ENCODE measurements around the gene KCNE2.
A peak's percentile ranks its signal among the peaks of the same experiment; 100 is the strongest.

KCNE2 gene

GRCh38 chr21:34363733-34364132 is at the start of gene KCNE2:
TSS of gene KCNE2 (plus strand) at chr21:34364006. CDS start at chr21:34370479, 6,473 bp downstream.
- no peak for DNase-seq (ENCODE audit: low spot score)

- DNase-seq (ENCODE audit: low spot score), result no peak
Observed at GRCh38 chr21:34319585-34319984, 44.2 kb upstream of the KCNE2 start.

- DNase-seq (ENCODE audit: low spot score), result no peak
Observed at GRCh38 chr21:34320011-34320410, 43.8 kb upstream of the KCNE2 start.

- no peak for DNase-seq (ENCODE audit: low spot score)
Observed at GRCh38 chr21:34330055-34330454, 33.8 kb upstream of the KCNE2 start.

GRCh38 chr21:34331726-34332125 is 32.1 kb upstream of the KCNE2 start:
- no peak for DNase-seq (ENCODE audit: low spot score)

- DNase-seq (ENCODE audit: low spot score), result no peak
Observed at GRCh38 chr21:34332347-34332746, 31.5 kb upstream of the KCNE2 start.

- no peak for DNase-seq (ENCODE audit: low spot score)
Observed at GRCh38 chr21:34333121-34333739, 30.6 kb upstream of the KCNE2 start.

GRCh38 chr21:34335316-34335715 is 28.5 kb upstream of the KCNE2 start:
- peak; percentile 38 for DNase-seq (ENCODE audit: low spot score)

- no peak for DNase-seq (ENCODE audit: low spot score)
Observed at GRCh38 chr21:34336245-34336644, 27.6 kb upstream of the KCNE2 start.

- DNase-seq (ENCODE audit: low spot score), result peak; percentile 59
Observed at GRCh38 chr21:34336756-34337391, 26.9 kb upstream of the KCNE2 start.

- no peak for DNase-seq (ENCODE audit: low spot score)
Observed at GRCh38 chr21:34337741-34338140, 26.1 kb upstream of the KCNE2 start.

GRCh38 chr21:34338226-34338625 is 25.6 kb upstream of the KCNE2 start:
- DNase-seq (ENCODE audit: low spot score), result no peak

- no peak for DNase-seq (ENCODE audit: low spot score)
Observed at GRCh38 chr21:34340061-34340460, 23.7 kb upstream of the KCNE2 start.

- no peak for DNase-seq (ENCODE audit: low spot score)
Observed at GRCh38 chr21:34342476-34342875, 21.3 kb upstream of the KCNE2 start.

GRCh38 chr21:34343347-34343746 is 20.5 kb upstream of the KCNE2 start:
- no peak for DNase-seq (ENCODE audit: low spot score)

GRCh38 chr21:34343838-34344381 is 19.9 kb upstream of the KCNE2 start:
- DNase-seq (ENCODE audit: low spot score), result no peak

- no peak for DNase-seq (ENCODE audit: low spot score)
Observed at GRCh38 chr21:34344584-34344983, 19.2 kb upstream of the KCNE2 start.

- DNase-seq (ENCODE audit: low spot score), result no peak
Observed at GRCh38 chr21:34345091-34345871, 18.5 kb upstream of the KCNE2 start.

GRCh38 chr21:34345892-34346291 is 17.9 kb upstream of the KCNE2 start:
- DNase-seq (ENCODE audit: low spot score), result peak; percentile 26

- DNase-seq (ENCODE audit: low spot score), result no peak
Observed at GRCh38 chr21:34348890-34349519, 14.8 kb upstream of the KCNE2 start.

GRCh38 chr21:34351786-34352241 is 12.0 kb upstream of the KCNE2 start:
- DNase-seq (ENCODE audit: low spot score), result peak; percentile 56

GRCh38 chr21:34352556-34352955 is 11.2 kb upstream of the KCNE2 start:
- DNase-seq (ENCODE audit: low spot score), result no peak
